ENCODE data around the gene UCK1.

UCK1 gene

DNA sequence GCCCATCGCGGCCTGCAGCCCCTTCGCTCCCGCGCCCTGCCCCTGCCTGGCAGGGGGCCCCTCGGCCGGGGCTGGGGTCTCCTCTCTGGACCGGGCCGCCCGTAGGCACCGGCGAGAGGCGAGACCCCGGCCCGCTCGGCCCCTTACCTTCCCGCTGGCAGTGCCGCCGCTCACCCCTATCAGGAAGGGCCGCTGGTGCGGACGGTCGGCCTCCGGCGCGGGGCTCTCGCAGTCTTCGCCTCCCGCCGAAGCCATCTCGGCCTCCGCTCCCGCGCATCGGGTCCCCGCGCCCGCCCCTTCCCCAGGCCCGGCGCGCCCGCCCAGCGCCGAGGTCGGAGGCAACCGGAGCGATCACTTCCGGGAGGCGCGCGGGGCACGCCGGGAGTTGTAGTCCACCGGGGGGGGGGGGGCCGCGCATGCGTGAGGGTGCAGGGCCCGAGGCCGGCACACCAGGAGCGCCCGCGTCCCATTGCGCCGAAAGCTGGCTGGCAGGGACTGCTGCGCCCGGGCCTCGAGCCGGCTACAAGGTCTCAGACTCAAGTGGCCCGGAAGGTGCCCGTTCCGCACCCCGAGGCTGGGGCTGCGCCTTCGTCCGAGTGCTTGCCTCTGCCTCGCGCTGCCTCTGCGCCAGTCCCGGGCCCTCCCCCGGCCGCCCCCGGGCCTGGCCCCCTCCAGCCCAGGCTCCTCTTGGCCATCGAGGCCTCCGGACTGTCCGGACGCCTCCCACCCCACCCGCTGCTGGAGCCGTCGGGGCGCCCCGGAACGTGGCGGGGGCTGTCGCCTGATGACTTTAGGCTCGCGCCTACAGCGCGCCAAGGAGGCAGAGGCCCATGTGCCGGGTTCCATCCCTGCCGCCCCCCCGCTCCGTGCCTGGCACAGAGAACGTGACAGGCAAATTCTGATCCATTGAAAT, at the start of gene UCK1:
Gene UCK1, minus strand, starts transcription at position 344 of the 913 bp plus-strand sequence. Its CDS starts 89 bp downstream, at position 255.
- peak; percentile 92 for DNase-seq

DNA sequence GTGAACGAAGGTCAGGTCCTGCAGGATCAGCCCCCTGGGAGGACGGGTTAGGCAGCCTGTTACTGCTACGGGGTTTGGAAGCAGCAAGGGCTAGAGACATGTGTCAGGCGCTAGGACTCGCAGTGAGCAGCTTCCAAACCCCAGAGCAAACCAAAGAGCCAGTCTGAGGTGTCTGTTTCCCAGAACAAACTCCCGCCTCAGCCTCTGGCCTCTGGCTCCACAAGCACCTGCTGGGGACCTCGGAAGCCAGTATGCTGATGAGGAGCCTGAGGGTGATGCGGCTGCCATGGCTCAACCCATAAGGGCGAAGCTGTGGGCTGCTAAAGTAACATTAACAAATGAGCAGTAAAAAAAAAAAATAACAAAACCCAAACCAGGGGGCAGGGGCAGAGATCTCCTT, 49.3 kb upstream of the UCK1 start:
- DNase-seq: no peak

DNA sequence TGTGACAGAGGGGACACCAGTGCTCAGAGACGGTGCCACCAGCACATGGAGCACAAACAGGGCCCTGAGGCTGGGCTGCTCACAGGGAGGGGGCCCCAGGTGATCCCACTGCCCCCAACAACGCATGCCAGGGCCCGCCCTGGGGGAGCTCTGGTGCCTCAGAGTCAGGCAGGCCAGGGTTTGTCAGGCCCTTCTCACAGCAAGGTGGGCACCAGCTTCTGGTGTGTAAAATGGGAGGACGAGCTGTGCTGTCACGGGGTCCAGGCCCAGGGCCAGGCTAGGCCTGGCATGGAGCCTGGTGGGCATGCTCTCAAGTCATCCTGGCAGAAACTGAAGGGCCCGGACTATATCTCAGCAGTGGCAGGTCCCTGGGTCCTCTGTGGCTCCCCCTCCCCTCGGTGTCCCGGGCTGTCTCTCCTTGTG, 48.7 kb upstream of the UCK1 start:
- DNase-seq: peak; percentile 20

DNA sequence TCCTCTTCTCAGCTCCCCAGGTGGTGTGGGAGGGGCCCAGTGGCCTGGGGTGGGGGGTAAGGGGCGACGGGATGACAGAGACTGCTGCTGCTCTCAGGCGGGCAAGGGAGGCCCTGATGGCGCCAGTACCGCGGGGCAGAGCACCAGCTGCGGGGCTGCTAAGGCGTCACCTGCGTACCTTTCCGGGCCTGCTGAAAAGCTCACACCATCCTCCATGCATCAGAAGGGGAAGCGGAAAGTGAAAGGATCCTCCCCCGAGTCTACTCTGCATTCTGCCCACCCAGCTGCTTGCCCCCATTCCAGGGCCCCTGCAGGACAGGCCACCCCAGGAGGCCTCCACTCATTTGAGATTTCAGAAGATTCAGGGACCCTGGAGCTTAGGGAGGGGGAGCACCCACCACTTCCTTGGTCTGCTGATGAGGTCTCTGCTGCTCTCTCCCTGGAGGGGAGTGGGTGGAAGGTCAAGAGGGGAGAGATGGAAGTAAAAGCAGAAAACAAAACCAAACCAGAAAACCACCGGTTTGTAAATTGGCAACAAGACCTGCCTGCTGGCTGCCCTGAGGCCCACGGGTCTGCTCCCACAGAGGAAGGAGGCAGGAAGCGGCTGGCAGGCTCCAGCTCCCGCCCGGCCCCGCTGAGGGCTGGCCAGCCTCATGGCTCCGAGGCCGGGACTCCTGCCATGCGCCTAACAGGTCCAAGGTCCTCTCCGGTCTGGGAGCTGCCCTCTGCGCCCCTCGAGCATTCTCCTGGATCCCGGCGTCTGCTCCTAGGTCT, 47.9 kb upstream of the UCK1 start:
- DNase-seq: peak; percentile 28

DNA sequence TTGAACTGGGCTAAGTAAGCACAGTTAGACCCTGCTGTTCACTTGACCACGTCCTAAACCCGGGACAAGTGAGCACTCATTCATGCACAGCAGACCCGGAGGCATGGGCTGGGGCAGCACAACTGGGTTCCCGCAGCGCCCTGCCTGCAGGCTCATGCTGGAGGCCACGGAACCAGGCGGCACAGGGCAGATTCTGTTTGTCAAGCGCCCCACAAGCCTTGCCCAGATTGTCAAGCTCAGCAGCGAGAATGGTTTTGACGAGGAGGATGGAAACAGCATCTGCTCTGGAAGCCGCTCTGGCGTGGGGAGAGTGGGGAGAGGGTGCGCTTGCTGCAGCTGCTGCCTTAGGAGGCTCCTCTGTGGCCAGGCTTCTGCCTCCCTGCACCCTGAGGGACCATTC, 47.0 kb upstream of the UCK1 start:
- DNase-seq: no peak

DNA sequence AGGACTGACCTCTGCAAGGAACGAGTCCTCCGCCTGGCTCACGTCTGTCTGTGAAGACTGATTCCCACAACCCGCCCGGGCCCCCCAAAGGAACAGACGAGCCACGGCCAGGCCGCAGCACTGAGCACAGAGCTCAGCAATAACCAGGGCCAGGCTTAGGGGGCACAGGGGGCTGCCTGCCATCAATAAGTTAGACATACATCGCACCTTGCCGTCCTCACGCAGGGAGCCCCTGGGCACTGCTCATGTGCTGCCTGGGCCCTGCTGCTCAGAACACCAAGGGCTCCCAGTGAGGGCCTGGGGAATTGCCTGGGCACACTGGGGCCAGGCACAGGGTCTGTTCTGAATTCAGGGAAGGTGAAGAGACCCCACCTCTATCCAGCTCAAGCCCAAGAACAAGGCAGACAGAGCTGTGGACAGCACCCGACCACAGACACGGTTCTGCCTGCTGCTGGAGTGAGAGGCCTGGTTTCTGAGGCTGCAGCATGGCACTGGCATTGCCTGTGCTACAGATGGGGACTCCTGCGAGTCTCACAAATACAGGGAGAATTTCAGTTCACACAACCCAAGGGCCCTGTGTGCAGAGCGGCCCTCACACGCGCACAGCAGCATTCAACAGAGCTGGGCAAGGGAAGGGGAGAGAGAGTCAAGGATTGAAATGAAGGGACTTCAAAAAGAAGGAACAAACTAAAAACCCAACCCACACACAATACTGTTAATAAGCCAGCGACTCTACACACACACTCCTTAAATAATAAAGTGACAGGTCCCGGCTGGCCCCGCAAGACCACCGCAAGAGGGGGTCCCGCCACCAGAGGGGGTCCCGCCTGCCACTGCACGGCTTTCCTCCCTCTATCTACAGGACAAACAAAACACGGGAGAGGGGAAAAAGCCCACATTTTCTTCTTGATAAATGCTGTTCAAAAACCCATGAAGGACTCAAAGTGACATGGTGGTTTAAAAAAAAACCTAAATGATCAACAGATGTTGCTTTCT, 46.2 kb upstream of the UCK1 start:
- no peak for DNase-seq

DNA sequence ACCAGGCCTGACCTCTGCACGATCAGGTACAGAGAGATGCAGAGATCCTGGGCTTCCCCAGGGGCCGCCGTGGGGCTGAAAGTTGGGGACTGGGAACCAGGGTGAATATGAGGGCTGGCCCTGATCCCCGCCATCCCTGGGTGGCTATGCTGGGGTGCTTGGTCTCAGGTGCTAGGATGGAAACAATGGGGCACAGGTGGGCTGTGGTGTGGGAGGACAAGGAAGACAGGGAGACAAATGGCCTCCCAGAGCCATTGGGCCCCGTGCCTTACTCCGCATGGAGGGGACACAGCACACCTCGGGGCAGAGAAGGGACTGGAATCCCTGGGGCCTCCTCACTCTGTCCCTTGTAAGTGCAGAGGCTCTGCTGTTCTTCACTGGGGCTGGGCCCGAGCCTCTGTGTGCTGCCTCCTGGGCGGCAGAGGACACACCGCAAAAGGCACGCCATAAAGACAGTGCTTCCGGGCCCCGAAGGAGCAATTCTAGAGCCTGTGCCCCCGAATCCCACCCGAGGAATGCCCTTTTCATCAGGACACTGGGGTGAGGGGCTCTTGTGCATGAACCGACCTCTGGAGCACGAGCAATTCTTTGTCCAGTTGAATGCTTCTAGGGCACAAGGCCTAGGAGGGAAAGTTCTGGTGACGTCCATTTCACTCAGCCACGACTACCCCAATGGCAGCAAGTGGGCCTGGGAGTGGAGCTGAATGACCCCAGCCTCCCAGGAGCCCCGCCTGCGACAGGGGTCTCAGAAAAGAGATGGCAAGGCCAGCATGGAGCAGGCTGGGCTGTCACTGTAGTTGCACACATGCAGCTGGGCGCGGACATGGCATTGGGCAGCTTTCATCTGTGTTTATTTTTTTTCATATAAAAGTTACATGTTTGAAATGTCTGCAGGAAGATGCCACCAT, 45.1 kb upstream of the UCK1 start:
- no peak for DNase-seq

DNA sequence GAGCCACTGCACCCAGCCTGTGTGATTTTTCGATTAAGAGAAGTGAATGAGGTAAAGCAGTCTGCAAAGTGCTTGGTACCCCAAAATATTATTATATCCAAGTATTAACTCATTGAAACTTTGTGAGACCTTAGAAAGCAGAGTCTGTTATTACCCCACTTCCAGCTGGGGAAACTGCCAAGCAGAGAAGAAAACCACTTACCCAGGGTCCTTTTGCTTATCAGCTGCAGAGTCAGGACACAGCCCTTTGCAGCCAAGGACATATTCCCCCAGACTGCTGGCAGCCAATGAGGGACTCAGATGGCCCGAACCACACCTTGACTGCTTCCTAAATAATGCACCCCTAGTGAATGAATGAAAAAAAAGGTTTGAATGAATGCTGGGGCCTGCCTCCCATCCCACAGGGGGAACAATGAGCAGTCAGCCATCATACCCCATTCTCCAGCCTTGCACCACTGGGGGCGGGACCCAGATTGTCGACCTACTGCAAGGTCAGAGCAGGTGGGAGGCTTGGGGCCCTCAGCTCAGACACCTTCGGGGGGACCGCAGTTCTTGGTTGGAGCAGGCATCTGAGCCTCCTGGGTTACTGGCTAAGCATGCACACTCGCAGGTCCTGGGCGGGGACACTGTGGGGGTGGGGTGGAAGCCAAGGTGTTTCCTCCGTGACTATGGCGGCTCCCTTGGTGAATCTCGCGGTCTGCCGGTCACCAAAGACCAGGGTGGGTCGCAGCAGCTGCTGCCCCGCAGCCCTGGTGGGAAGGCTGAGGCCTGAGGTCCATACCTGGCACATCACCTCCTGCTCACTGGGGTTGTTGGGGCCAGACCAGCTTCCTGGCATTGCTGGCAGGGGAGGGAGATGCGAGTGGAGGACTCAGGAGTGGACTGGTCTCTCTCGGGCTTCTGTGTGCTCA, 43.9 kb upstream of the UCK1 start:
- DNase-seq: no peak

DNA sequence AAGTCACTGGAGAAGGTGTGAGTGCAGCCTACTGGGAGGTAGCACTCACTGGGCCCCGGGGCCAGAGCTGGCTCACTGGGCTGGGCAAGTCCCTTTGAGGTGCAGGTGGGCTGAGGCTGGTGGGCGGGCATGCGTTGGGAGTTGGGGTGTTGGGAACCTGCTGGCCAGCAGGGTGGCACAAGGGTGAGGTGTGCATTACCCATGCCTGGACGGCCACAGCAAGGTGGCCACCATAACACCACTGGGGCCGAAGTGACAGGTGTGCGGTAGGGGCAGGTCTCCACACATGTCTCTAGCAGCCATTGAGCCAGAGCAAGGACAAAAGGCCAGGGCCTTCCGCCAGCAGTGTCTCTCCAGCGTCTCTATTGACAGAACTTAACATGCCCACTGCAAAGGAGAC, 36.8 kb upstream of the UCK1 start:
- no peak for DNase-seq

DNA sequence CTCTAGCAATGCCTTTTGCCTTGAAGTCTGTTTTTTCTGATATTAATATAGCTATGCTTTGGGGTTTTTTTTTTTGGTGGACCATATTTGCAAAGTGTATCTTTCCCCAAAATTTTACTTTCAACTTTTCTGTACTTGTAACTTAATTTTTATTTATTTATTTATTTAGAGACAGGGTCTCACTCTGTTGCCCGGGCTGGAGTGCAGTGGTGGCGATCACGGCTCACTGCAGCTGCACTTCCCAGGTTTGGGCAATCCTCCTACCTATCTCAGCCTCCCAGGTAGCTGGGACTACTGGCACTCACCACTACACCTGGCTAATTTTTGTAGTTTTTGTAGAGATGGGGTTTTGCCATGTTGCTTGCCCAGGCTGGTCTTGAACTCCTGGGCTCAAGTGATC, 35.1 kb upstream of the UCK1 start:
- DNase-seq: no peak

DNA sequence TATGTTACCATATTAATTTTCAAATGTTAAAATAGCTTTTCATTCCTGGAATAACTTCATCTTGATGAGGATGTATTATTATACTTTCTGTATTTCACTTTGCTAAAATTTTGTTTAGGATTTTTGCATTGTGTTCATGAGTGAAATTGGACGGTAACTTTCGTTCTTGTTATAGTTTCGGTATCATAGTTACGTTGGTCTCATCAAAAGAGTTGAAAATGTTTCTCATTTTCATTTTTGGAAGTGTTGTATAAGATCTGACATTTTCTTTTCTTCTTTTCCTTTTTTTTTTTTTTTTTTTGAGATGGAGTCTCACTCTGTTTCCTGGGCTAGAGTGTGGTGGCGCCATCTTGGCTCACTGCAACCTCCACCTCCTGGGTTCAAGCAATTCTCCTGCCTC, 34.3 kb upstream of the UCK1 start:
- no peak for DNase-seq

DNA sequence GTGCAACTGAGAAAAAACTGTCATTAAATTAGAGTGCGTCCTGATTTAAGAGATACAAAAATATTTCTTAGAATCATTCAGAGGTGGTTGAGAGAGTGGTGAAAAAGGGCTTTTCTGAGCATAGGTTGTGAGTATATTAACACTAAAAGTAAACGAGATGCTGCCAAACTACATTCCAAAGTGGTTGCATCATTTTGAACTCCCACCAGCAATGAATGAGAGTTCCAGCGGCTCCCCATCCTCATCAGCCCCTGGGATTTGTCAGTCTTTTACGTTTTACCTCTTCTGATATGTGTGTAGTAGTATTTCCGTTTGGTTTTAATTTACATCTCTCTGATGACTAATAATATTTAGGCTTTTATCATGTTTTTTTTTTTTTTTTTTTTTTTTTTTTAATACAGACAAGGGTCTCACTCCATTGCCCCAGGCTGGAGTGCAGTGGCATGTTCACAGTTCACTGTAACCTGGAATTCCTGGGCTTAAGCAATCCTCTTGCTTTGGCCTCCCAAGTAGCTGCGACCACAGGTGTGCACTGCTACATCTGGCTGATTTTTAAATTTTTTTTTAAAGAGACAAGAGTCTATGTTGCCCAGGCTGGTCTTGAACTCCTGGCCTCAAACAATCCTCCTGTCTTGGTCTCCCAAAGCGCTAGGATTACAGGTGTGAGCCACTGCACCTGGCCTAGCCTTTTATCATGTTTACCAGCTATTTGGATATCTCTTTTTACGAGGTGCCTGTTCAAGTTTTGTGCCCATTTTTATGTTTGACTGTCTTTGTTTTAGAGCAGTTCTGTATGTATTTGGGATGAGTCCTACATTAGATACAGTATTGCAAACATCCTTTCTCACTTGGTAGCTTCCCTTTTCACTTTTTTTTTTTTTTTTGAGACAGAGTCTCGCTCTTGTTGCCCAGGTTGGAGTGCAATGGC, 31.2 kb upstream of the UCK1 start:
- DNase-seq: no peak

DNA sequence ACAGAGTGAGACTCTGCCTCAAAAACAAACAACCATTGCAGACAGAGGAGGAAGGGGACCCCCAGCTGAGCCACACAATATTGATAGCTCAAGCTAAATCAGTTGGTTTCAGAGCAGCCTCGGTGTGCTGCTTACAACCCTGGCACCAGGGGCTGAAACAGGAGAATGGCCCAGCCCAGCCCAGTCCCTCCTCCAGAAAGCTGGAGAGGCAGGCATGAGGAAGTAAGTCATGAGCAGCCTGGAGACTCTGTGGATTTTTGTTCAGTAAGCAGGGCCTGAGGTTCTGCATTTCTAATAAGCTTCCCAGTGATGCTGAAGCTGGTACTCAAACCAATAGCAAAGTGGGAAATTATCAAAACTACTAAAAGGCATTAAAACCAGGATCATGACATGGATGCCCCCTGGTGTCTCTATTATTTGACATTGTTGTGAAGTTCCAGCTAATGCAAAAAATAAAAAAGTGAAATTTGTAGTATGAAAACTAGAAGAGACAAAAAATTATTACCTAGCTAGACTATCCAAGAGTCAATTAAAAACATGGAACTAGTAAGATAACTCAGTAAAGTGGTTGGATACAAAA, 28.4 kb upstream of the UCK1 start:
- DNase-seq: no peak

DNA sequence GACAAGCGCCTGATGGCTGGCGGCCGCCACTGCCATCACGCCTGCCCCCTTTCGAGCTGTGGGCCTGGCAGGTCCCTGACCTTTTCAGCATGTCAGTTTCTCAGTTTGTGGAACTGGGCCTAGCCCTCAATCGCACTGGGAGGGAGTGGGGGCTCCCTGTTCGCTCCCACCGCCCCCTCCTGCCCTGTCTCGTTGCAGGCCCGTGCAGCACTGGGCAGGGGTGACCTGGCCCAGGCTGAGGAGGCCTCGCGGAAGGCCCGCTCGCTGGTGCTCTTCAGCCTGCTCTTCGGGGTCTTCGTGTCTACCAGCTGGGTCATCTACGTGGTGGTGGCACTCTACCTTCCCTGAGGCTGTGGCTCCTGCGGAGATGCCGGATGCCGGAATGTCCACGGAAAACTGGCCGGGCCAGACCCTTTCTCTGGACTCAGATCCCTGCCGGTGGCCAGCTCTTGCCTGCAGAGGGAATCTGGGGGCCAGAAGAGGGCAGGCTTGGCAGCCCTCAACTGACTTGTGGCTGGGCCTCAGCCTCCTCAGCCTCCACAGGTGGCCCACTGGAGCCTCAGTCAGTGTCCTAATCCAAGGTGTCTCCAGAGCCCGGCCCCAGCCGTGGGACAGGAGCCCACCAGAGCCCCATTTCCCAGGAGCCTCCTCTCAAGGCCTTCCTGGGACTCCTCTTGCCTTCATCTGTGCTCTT, 26.9 kb upstream of the UCK1 start:
- no peak for DNase-seq

DNA sequence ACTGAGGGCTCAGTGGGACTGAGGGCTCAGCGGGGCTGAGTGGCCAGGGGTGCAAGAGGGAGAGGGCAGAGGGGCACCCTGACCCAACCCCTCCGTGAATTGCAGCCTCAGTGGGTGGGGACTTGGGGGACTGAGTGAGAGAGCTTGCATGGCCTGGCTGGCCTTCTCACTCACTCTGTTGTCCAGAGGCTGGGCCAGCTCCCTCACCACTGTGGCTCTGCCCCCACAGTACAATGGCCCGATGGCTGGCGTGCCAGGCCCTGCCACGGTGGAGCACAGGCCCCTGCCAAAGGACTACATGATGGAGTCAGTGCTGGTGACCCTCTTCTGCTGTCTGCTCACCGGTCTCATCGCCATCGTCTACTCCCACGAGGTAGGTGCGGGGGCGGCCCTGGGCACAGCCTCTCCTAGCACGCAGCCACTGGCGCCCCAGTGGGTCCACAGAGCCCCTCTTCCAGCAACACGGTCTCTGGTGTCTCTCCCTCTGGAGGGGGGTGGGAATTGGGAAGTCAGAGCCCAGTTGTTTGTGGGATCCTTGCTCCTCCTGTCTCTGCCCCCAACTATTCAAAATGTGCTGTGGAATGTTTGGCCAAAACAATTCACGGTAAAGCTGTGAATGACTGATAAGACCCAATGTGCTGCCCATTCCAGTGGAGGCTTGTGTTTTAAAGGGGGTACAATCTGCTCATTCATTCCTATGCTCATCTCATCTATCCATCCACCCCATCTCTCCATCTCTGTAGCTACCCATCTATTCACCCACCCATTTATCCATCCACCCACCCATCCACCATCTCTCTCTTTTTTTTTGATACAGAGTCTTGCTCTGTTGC, 25.0 kb upstream of the UCK1 start:
- DNase-seq: no peak

DNA sequence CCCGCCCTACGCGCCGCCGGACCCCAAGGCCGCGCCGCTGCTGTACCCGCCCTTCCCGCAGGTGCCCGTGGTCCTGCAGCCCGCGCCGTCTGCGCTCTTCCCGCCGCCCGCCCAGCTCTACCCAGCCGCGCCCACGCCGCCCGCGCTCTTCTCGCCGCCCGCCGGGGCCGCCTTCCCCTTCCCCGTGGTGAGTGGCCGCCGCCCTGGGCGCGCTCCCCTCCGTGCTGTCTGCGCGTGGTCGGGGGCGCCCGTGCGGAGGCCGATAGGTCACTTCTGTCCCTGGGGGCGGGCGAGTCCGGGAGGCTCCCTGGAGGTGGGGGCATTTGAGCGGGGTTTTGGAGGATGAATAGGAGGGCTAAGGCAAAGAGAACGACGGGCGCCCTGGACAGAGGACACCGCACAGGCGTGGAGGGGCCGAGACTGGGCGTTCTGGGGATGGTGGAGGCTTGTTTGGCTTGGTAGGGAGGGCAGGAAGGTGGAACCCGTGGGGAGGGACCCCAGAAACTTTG, 23.8 kb upstream of the UCK1 start:
- DNase-seq: no peak
